Measurements from ENCODE around the gene TCN1.
"Not testable (repeated sequence)": the region's sequence is repeated elsewhere in the genome, so short reads cannot be mapped to it uniquely, and the experiment has no call there.

TCN1 gene, protein sequence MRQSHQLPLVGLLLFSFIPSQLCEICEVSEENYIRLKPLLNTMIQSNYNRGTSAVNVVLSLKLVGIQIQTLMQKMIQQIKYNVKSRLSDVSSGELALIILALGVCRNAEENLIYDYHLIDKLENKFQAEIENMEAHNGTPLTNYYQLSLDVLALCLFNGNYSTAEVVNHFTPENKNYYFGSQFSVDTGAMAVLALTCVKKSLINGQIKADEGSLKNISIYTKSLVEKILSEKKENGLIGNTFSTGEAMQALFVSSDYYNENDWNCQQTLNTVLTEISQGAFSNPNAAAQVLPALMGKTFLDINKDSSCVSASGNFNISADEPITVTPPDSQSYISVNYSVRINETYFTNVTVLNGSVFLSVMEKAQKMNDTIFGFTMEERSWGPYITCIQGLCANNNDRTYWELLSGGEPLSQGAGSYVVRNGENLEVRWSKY

DNA sequence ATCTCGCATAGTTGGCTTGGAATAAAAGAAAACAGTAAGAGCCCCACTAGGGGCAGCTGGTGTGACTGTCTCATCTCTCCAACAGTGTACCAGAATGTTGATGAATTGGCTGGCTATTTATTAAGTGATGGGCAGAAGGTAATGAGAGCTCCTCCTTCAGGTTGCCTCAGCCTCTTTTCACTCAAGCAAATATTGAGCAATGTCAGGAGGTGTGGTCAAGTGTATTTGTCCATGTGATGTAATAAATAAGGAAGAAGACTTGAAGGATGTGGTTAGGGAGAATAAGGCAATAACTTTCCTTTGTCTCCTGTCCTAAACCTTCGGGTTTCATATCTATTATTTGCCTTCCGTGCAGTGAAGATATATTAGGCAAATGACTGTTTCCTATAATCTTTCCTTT lies at the start of gene TCN1:
Gene TCN1 (minus strand): TSS at position 91 of the 400 bp plus-strand sequence. CDS start 17 bp downstream, at position 74.
- no peak for DNase-seq

DNA sequence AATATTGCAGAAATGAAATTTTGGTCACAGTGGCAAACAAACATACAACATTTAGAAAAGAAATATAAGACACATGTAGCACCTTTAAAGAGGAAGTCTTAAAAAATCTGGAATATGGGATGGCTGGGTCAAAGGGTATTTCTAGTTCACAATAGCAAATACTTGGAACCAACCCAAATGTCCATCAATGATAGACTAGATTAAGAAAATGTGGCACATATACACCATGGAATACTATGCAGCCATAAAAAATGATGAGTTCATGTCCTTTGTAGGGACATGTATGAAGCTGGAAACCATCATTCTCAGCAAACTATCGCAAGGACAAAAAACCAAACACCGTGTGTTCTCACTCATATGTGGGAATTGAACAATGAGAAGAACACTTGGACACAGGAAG lies 37.3 kb upstream of the TCN1 start:
- DNase-seq, result not testable (repeated sequence)

- no peak for DNase-seq
Measured at GRCh38 chr11:59901306-59901705, 35.0 kb upstream of the TCN1 start.

DNA sequence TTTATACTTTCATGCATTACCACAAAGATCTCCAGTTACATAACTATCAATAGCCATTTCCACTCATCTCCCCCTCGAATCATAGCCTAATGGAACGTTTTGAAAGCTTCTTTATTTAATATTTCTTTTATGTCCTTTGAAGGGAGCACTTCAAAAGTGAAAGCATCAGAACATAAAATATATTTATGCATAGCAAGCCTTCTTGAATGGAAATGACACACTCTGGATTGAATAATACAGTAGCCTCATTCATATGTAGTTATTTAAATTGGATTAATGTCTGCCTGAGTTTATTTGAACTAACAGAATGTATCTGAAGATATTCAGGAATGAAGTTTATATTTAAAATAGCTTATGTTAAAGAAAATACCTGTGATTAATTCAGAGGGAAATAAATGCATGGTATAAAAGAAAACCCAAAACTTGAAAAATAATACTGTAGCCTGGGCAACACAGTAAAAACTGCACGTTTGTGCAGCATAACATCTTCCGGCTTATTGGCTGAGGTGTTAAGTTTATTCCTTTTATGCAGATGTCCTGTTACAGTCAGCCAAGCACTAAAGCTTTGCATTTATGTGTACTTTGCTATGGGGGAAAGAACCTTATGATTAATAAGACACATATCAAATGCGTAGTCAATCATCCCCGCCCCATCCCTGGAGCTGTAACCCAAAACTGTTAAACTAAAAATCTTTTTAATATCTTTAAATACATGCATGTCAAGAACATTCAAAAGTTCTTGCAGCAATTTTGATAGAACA lies 34.3 kb upstream of the TCN1 start:
- no peak for DNase-seq

- no peak for DNase-seq
Measured at GRCh38 chr11:59899532-59899931, 33.2 kb upstream of the TCN1 start.

GRCh38 chr11:59898650-59899049 lies 32.4 kb upstream of the TCN1 start:
- no peak for DNase-seq

DNA sequence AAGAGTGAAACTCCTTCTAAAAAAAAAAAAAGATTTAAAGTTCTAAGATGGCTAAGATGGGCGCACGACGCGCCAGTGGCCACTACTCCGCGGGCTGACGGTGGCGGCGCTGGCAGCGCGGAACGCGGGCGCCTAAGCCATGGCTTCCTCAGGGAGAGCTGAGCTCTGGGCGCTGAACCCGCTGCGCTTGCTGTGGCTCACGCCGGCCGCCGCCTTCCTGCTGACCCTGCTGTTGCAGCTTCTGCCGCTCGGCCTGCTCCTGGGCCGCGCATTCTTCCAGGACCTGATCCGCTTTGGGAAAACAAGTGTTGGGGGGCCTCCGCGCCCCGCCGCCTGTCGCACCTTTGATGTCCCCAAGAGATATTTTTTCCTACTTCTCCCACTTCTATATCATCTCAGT lies 31.8 kb upstream of the TCN1 start:
- DNase-seq, result no peak

- DNase-seq, result no peak
Measured at GRCh38 chr11:59894616-59895015, 28.3 kb upstream of the TCN1 start.

- no peak for DNase-seq
Measured at GRCh38 chr11:59891781-59892181, 25.5 kb upstream of the TCN1 start.

DNA sequence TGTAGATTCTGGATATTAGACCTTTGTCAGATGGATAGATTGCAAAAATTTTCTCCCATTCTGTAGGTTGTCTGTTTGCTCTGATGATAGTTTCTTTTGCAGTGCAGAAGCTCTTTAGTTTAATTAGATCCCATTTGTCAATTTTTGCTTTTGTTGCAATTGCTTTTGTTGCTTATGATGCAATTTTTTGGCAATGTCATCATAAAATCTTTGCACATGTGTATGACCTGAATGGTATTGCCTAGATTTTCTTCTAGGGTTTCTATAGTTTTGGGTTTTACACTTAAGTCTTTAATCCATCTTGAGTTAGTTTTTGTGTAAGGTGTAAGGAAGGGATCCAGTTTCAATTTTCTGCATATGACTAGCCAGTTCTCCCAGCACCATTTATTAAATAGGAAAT lies 20.9 kb upstream of the TCN1 start:
- DNase-seq, result not testable (repeated sequence)

DNA sequence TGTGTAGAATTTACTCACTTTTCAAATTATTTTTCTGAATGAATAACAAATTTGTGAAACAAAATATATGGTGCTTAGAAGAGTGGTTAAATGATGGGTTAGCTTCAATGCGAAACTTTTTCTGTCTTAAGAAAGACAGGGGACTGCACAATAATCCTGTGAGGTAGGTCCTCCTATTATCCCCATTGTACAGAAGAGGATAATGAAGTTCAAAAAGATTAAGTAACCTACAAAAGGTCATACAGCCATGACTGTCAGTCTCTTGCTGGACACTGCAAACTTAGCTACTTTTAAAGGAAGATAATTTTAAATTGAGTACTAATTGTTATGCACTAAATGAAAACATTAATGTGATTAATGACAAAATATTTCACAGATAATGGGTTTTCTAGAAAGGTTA lies 17.3 kb upstream of the TCN1 start:
- no peak for DNase-seq

- DNase-seq, result no peak
Measured at GRCh38 chr11:59879567-59879966, 13.3 kb upstream of the TCN1 start.

DNA sequence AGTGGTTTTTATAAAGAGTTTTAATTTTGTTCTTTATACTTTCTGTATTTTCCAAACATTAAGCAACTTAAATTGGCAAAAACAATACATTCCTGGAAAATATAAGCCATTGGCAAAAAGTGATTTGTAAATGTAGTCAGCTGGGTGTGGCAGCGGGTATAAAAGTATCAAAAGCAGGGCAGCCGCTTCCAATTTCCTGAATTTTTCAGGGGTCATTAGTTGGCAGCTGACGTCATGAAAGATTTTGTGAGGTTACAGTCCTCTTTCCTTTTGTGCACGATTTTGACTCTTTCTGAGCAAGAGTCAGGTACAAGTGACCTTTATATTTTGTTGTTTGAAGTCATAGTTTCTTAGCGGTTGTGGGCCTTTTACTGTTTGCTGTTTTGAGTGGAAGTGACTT lies 12.3 kb upstream of the TCN1 start, which contains the start of gene OOSP3:
Gene OOSP3 (plus strand): TSS at position 208 of the 400 bp plus-strand sequence. CDS start 27 bp downstream, at position 235.
- DNase-seq, result no peak

GRCh38 chr11:59877784-59878183 lies 11.5 kb upstream of the TCN1 start:
- DNase-seq, result no peak

DNA sequence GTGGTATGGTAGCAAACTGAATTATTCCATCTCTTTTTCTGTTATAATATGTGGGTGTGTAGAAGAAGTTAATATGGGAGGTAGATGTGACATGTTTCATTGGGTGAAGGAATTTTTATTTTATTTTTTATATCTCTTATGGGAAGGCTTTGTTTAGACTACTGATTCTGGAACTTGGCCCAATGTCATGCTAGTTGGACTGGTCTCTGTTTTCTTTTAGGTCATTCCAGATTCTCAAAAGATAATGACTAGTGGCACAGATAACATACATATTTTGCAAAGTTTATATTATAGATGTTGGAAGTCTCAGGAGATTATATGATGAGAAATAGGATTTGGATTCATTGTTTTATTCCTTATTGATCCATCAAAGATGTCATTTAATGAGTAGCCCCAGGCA lies 11.0 kb upstream of the TCN1 start:
- no peak for DNase-seq

GRCh38 chr11:59875856-59876519 lies 9.7 kb upstream of the TCN1 start:
- DNase-seq, result no peak

DNA sequence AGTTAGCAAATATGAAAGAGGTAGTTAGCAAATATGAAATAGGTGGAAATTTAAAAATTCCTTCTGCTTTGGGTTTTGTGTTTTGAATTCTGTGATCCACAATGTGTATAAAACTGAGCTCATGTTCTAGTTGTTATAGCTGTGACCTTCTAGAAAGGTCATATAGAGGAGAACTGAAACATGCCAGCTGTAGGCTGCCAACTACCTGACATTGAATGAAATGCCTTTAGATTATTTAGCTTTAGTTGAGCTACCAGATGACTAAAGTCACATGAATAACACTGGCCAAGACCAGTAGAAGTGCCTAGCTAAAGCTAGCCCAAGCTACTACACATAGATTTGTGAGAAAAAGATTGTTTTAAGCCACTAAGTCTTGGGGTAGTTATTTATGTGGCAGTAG lies 5.8 kb upstream of the TCN1 start:
- no peak for DNase-seq

GRCh38 chr11:59867946-59868345 lies 1.7 kb upstream of the TCN1 start:
- DNase-seq, result no peak

DNA sequence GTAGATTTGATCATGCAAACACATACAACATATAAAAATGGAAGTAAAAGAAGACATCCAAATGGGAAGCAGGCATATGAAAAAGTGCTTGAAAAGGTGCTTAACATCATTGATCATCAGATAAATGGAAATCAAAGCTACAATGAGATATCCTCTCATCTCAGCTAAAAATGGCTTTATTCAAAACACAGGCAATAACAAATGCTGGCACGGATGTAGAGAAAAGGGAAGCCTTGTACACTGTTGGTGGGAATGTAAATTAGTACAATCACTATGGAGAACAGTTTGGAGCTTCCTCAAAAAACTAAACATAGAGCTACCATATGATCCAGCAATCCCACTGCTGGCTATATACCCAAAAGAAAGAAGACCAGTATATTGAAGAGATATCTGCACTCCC lies 549 bp upstream of the TCN1 start:
- no peak for DNase-seq

GRCh38 chr11:59865031-59865430 lies 1.3 kb downstream of the TCN1 start:
- no peak for DNase-seq

DNA sequence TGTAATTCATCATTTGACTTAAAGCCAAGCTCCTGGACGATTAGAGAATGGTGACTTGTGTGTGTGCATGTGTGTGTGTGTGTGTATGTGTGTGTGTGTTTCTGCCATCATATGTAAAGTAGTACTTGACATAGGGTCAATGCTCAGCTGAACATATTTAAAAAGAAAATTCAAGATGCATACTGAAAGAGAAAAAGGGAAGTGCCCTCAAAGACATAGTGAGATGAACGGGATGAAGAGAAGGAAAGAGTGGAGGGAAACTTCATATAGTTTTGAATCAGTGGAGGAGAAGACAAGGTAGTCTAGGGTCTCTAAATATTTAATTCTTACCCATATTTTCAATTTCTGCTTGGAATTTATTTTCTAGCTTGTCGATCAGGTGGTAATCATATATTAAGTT lies 4.0 kb downstream of the TCN1 start:
- DNase-seq, result no peak

GRCh38 chr11:59859673-59860072 lies 6.6 kb downstream of the TCN1 start:
- DNase-seq, result no peak
